ENCODE measurements around the gene ARMH1. TPM values are rescaled to one million over a fixed set of nuclear protein-coding genes. Genes with fewer than 3 reads are reported as not detected.
A peak's percentile ranks its signal among the peaks of the same experiment; 100 is the strongest.

The ARMH1 gene
- total RNA-seq, 1 experiment from 2014 or later = 2.8 TPM

- intact Hi-C loops (cut with micrococcal nuclease; ENCODE audit: unreplicated experiment) (no loop called here), in situ Hi-C loops (cut with HindIII; ENCODE audit: low pct_unique_long_range_greater_than_20kb, low sequenced_read_pairs) (no loop called here)
- Histone ChIP-seq H3K27me3 (ENCODE audit: control insufficient read depth, insufficient read depth, low read length) (no peaks in the 10 kb centered on the region), H3K4me1 (ENCODE audit: control insufficient read depth, insufficient read depth, low read length) (peaks cover 6% of the 10 kb centered on the region), H3K4me3 (ENCODE audit: low read depth in 2 of 2, low read length in 2 of 2) (peak overlapping the region; percentile 48 to 88), H3K9me3 (ENCODE audit: control insufficient read depth, insufficient read depth, low read depth, low read length) (no peaks in the 10 kb centered on the region), H3K36me3 (ENCODE audit: control insufficient read depth, insufficient read depth, low read length) (peaks cover 7% of the 10 kb centered on the region), H3K27ac (ENCODE audit: low read length) (peak overlapping the region; percentile 85)
- ATAC-seq = no peak
- POLR2A ChIA-PET = interaction anchor here (0.7 to 1.0 kb wide), 2 partner anchors 9 to 21 kb away, joined by 5 to 10 read pairs; no protein-coding TSS in a partner anchor
- CTCF ChIA-PET = no interaction called here
- BruUV-seq (replicated peaks) = no TSS peak
- TF ChIP-seq POLR2AphosphoS5 (IDR thresholded peaks at IDR 0.05; ENCODE audit: low read depth, low read length) (no peak), TCF7L2 (IDR thresholded peaks at IDR 0.05; ENCODE audit: low read depth, low read length) (no peak), REST (IDR thresholded peaks at IDR 0.05; ENCODE audit: insufficient read depth in 1 of 2, low read depth in 2 of 2, low read length in 1 of 2) (no peak), SIN3A (IDR thresholded peaks at IDR 0.05; ENCODE audit: borderline replicate concordance, insufficient read depth, low read depth, low read length) (no peak), CTCF (IDR thresholded peaks at IDR 0.05) (no peak)
- no peak for DNase-seq (ENCODE audit: low read depth, low spot score)
These were observed 41.9 kb upstream of the ARMH1 start for GRCh38 chr1:44632598-44632997.

GRCh38 chr1:44634606-44635189 lies 39.8 kb upstream of the ARMH1 start:
- DNase-seq (ENCODE audit: low read depth, low spot score) = no peak
- in situ Hi-C loops (cut with HindIII; ENCODE audit: low pct_unique_long_range_greater_than_20kb, low sequenced_read_pairs) = no loop called here
- POLR2A ChIA-PET = no interaction called here

More at GRCh38 chr1:44634606-44635189, 39.8 kb upstream of the ARMH1 start:
- H3K27me3 ChIP-seq (ENCODE audit: control insufficient read depth, insufficient read depth, low read length) = no peaks in the 10 kb centered on the region
- H3K27ac ChIP-seq (ENCODE audit: low read length) = no peak overlapping the region
- no peaks in the 10 kb centered on the region for H3K9me3 ChIP-seq (ENCODE audit: control insufficient read depth, insufficient read depth, low read depth, low read length)
- no TSS peak for BruUV-seq (replicated peaks)
- H3K36me3 ChIP-seq (ENCODE audit: control insufficient read depth, insufficient read depth, low read length) = peaks cover 11% of the 10 kb centered on the region
- intact Hi-C loops (cut with micrococcal nuclease; ENCODE audit: unreplicated experiment) = no loop called here
- H3K4me1 ChIP-seq (ENCODE audit: control insufficient read depth, insufficient read depth, low read length) = peaks cover 6% of the 10 kb centered on the region
- no peak for ATAC-seq
- CTCF ChIA-PET = interaction anchor here (0.6 kb wide), 1 partner anchor 26 kb away, joined by 5 read pairs; no protein-coding TSS in a partner anchor
- TF ChIP-seq CTCF (IDR thresholded peaks at IDR 0.05) (no peak), TCF7L2 (IDR thresholded peaks at IDR 0.05; ENCODE audit: low read depth, low read length) (no peak), SIN3A (IDR thresholded peaks at IDR 0.05; ENCODE audit: borderline replicate concordance, insufficient read depth, low read depth, low read length) (no peak), POLR2AphosphoS5 (IDR thresholded peaks at IDR 0.05; ENCODE audit: low read depth, low read length) (no peak), REST (IDR thresholded peaks at IDR 0.05; ENCODE audit: insufficient read depth in 1 of 2, low read depth in 2 of 2, low read length in 1 of 2) (no peak)
- H3K4me3 ChIP-seq (ENCODE audit: low read depth in 2 of 2, low read length in 2 of 2) = no peak overlapping the region
